Measurements from ENCODE around the gene HOXA6.
A peak's percentile ranks its signal among the peaks of the same experiment; 100 is the strongest.

The HOXA6 gene

GRCh38 chr7:27101171-27101956 lies 46.2 kb downstream of the HOXA6 start:
- peaks cover 10 to 35% of the 10 kb centered on the region in 2 donors for H3K36me3 Mint-ChIP-seq
- no peak overlapping the region for H3K27ac Mint-ChIP-seq
- peaks cover 77 to 91% of the 10 kb centered on the region in 2 donors for H3K27me3 Mint-ChIP-seq
- H3K4me1 Mint-ChIP-seq, result peaks cover 29 to 57% of the 10 kb centered on the region in 2 donors
- no peaks in the 10 kb centered on the region for H3K9me3 Mint-ChIP-seq
- DNase-seq (no peak), ATAC-seq (replicated peaks) (no peak)
- H3K4me3 Mint-ChIP-seq, result no peak overlapping the region

- Mint-ChIP-seq H3K4me1 (peaks cover 30 to 61% of the 10 kb centered on the region in 2 donors), H3K27ac (no peak overlapping the region), H3K4me3 (no peak overlapping the region), H3K9me3 (no peaks in the 10 kb centered on the region), H3K27me3 (peaks cover 77 to 89% of the 10 kb centered on the region in 2 donors), H3K36me3 (peaks cover 12 to 35% of the 10 kb centered on the region in 2 donors)
- DNase-seq (no peak), ATAC-seq (replicated peaks) (no peak)
These were observed 46.8 kb downstream of the HOXA6 start for GRCh38 chr7:27100694-27101170.

- Mint-ChIP-seq H3K4me1 (peaks cover 37 to 72% of the 10 kb centered on the region in 2 donors), H3K27me3 (peaks cover 81 to 93% of the 10 kb centered on the region in 2 donors), H3K27ac (no peak overlapping the region), H3K9me3 (no peaks in the 10 kb centered on the region), H3K4me3 (no peak overlapping the region), H3K36me3 (peaks cover 12 to 35% of the 10 kb centered on the region in 2 donors)
- DNase-seq, result no peak
- no peak for ATAC-seq (replicated peaks)
These were observed 47.9 kb downstream of the HOXA6 start for GRCh38 chr7:27099453-27100370.

- no peak for ATAC-seq (replicated peaks)
- H3K27ac Mint-ChIP-seq, result peak overlapping the region; percentile 72
- peaks cover 38 to 71% of the 10 kb centered on the region in 2 donors for H3K4me1 Mint-ChIP-seq
These were observed 48.8 kb downstream of the HOXA6 start for GRCh38 chr7:27098578-27099451.

GRCh38 chr7:27097686-27098577 lies 49.6 kb downstream of the HOXA6 start:
- H3K4me3 Mint-ChIP-seq, result peak overlapping the region; percentile 88 to 90
- H3K27me3 Mint-ChIP-seq, result peaks cover 80 to 93% of the 10 kb centered on the region in 2 donors
- H3K27ac Mint-ChIP-seq, result peak overlapping the region; percentile 70
- H3K4me1 Mint-ChIP-seq, result peaks cover 36 to 62% of the 10 kb centered on the region in 2 donors
- ATAC-seq (replicated peaks) (no peak), DNase-seq (no peak)
- H3K36me3 Mint-ChIP-seq, result peaks cover 10 to 33% of the 10 kb centered on the region in 2 donors
- no peaks in the 10 kb centered on the region for H3K9me3 Mint-ChIP-seq

More at GRCh38 chr7:27098578-27099451, 48.8 kb downstream of the HOXA6 start:
- peaks cover 83 to 95% of the 10 kb centered on the region in 2 donors for H3K27me3 Mint-ChIP-seq
- no peaks in the 10 kb centered on the region for H3K9me3 Mint-ChIP-seq
- DNase-seq, result no peak
- peaks cover 10 to 35% of the 10 kb centered on the region in 2 donors for H3K36me3 Mint-ChIP-seq
- peak overlapping the region; percentile 51 to 61 for H3K4me3 Mint-ChIP-seq

GRCh38 chr7:27096768-27097514 lies 50.6 kb downstream of the HOXA6 start:
- ATAC-seq (replicated peaks) (no peak), DNase-seq (no peak)
- Mint-ChIP-seq H3K4me1 (peaks cover 31 to 54% of the 10 kb centered on the region in 2 donors), H3K27ac (peak overlapping the region; percentile 91), H3K4me3 (peak overlapping the region; percentile 88 to 90), H3K36me3 (peaks cover 10 to 30% of the 10 kb centered on the region in 2 donors), H3K9me3 (no peaks in the 10 kb centered on the region), H3K27me3 (peaks cover 78 to 92% of the 10 kb centered on the region in 2 donors)

GRCh38 chr7:27095897-27096767 lies 51.4 kb downstream of the HOXA6 start, which contains the start of gene HOXA1:
TSS of gene HOXA1 (minus strand) at chr7:27096000. CDS start at chr7:27095912, 88 bp downstream.
- Mint-ChIP-seq H3K4me3 (peak within 1 kb of the TSS; percentile 88 to 90), H3K9me3 (no peaks in the 10 kb centered on the region), H3K27ac (peak within 1 kb of the TSS; percentile 91), H3K36me3 (peaks cover 5 to 22% of the 10 kb centered on the region in 2 donors), H3K4me1 (peaks cover 31 to 50% of the 10 kb centered on the region in 2 donors), H3K27me3 (peaks cover 75 to 92% of the 10 kb centered on the region in 2 donors)
- DNase-seq (peak; percentile 82), ATAC-seq (replicated peaks) (peak; percentile 84 to 87)

Data from stimulated activated naive B cell treated with anti-CD40 and anti-IgM and Interleukin-4, amounts not matched to agents 10 μg/mL and 1 μg/mL and 100 μg/mL, for 72 hours (primary cell).